K562 (cell line): Measurements from ENCODE around the gene RPL26. TPM values are rescaled to one million over a fixed set of nuclear protein-coding genes. Genes with fewer than 3 reads are reported as not detected.
A peak's percentile ranks its signal among the peaks of the same experiment; 100 is the strongest.

Experiments used
- ETV5 ChIP-seq: sonication (generic); formaldehyde crosslinking; IDR thresholded peaks from 2 replicates; pipeline ENCODE4 v1.4.0; 2020; ENCODE audit warnings: low read depth, mild to moderate bottlenecking, missing genetic modification reagents
- polyA plus RNA-seq, 8 experiments: library from polyadenylated mRNA; depleted of rRNA in 4 of 8; stranded (reverse) in 5 of 8; unstranded in 3 of 8; fragments of >200 nt; fragmentation: Nextera tagmentation in 2 of 8; fragmentation: Illumina TruSeq in 1 of 8; extraction: Ambion mirVana in 2 of 8; extraction: Trizol in 1 of 8; gene quantifications; 2 replicates each; pipeline versions ENCODE4 v1.2.1 to v1.2.3, GENCODE V29; 2011 to 2014; ENCODE audit warnings: inconsistent platforms in 1 of 8, missing spikeins in 1 of 8
- total RNA-seq, 7 experiments: library from RNA; depleted of rRNA in 6 of 7; stranded (reverse); fragments of >200 nt in 6 of 7; fragmentation: Illumina TruSeq in 2 of 7; extraction: Trizol in 2 of 7; gene quantifications; 2 replicates each; pipeline versions ENCODE4 v1.2.1 to v1.2.3, GENCODE V29; 2011 to 2021; ENCODE audit warnings: low replicate concordance in 1 of 7
- TF ChIP-seq, protein P1 (sequence below), 2 experiments: fragments of 450-650 bp; formaldehyde crosslinking in 1 of 2; IDR thresholded peaks; 2 replicates each; pipeline versions ENCODE4 v1.4.0 to v1.6.1; 2014 to 2020; ENCODE audit warnings: mild to moderate bottlenecking in 2 of 2, borderline replicate concordance in 1 of 2, low read depth in 1 of 2

RPL26 gene
- total and polyA plus RNA-seq, 9 of the 15 experiments (the other 6 are each of a cell fraction or from before 2014, with no cell fraction given): 1,474 to 4,074 (median 2,904) TPM

DNA sequence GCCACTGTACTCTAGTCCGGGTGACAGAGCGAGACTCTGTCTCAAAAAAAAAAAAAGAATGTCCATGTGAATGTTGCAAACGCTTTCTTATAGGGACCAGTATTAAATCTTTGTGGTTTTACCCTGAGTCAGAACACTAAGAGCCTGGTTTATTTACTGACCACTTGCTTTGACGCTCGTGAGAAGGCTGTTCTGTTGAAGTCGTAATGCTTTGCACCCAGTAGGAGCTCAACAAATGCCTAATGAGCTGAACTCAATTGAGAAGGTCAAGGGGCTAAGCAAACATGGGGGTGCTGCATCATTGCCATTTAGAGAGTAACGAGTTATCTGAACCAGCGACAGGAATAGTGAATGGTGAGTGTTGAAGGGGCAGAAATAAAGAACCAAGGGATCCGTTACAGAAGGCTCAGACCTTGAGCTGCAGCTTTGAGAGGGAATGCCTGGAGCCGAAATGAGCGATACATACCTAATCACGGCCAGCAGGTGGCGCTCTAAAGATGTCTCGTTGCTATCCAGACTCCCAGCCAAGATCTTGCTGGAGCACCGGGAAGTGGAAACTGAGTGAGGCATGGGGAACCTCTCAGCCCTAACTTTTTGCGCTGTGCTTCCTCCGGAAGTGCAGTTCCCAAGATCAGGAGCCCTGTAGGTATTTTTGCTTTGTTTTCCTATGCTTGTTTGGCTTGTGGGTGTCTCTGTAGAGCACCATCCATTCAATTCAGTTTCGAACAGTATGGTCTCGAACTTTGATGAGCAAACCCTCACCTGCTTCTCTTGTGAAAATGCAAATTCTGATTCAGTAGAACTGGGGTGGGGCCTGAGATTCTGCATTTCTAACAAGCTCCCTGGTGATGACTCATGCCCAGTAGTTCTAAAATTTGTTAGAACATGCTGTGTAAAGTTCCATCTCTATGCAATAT lies 27.2 kb upstream of the RPL26 start (continued):
- TF ChIP-seq, protein P1, sequence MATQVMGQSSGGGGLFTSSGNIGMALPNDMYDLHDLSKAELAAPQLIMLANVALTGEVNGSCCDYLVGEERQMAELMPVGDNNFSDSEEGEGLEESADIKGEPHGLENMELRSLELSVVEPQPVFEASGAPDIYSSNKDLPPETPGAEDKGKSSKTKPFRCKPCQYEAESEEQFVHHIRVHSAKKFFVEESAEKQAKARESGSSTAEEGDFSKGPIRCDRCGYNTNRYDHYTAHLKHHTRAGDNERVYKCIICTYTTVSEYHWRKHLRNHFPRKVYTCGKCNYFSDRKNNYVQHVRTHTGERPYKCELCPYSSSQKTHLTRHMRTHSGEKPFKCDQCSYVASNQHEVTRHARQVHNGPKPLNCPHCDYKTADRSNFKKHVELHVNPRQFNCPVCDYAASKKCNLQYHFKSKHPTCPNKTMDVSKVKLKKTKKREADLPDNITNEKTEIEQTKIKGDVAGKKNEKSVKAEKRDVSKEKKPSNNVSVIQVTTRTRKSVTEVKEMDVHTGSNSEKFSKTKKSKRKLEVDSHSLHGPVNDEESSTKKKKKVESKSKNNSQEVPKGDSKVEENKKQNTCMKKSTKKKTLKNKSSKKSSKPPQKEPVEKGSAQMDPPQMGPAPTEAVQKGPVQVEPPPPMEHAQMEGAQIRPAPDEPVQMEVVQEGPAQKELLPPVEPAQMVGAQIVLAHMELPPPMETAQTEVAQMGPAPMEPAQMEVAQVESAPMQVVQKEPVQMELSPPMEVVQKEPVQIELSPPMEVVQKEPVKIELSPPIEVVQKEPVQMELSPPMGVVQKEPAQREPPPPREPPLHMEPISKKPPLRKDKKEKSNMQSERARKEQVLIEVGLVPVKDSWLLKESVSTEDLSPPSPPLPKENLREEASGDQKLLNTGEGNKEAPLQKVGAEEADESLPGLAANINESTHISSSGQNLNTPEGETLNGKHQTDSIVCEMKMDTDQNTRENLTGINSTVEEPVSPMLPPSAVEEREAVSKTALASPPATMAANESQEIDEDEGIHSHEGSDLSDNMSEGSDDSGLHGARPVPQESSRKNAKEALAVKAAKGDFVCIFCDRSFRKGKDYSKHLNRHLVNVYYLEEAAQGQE (IDR thresholded peaks at IDR 0.05; ENCODE audit: borderline replicate concordance): peak; percentile 83
- TF ChIP-seq, protein P1 (CRISPR knock-in tag; IDR thresholded peaks at IDR 0.05; ENCODE audit: low read depth): no peak
- no peak for TF ChIP-seq ETV5 (CRISPR knock-in tag)
- TF ChIP-seq, all 486 proteins: peak for 17
